HG03025 (cell line): ENCODE results near the gene NAXE.
"Not testable (repeated sequence)": the region's sequence is repeated elsewhere in the genome, so short reads cannot be mapped to it uniquely, and the experiment has no call there.

ENCODE experiments used
- ATAC-seq: cut with Tn5 transposase; IDR thresholded peaks from one replicate; pipeline ENCODE4 v1.9.1; 2021; ENCODE audit warnings: mild to moderate bottlenecking, moderate library complexity; ENCODE audit not compliant: unreplicated experiment, low FRiP score

Gene NAXE

DNA sequence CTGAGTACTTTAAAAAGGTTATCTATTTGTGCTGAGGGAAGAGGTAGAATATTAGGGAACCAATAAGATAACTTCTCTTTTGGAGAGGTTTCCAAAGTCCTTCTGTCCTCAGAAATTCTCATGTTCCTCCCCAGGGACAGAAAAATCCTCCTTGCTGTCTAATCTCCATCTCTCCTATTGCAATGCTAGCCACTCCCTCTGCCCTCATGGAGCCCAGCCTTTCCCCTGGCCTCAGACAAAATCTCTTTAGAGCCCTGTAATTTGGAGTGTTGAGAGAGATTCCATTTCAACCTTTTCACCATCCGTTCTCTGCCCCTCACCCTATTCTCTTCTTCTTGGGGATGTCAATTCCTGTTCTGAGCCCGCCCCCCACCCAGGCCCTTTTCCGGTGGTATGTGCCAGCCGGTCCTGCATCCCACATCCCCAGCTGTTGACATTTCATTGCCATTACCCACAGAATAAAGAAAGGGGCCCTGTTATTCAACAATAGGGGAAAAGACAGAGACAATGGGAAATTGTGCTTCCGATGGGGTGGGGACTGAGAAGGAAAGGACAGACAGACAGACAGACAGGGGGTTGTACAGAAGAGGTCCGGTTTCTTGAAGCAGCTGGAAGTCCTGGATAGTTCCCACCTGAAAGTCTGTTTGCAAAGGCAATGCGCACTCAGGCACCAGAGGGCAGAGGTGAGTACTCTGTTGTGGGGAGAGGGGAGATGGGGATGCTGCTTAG lies 27.4 kb downstream of the NAXE start, which contains the start of gene HAPLN2:
Gene HAPLN2 (plus strand): TSS at position 563 of the 729 bp plus-strand sequence. CDS start 4,076 bp downstream, outside the sequence.
- no peak for ATAC-seq

DNA sequence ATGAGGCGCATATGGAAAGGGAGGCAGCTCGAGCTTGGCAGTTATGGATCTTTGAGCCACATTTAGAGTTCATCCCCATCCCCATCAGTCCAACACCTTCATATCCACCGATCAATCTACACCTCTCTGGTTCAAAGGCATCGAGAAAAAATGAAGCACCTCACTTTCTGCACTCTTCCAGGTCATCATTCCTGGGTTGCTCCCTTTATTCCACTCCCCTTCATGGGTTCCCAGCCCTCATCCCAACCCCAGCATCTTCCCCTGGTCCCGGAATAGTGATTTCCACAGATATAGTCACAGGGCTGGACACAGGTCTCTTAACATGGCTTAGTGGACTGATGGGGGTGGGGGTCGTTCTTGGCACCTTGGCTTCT lies 28.0 kb downstream of the NAXE start:
- no peak for ATAC-seq

DNA sequence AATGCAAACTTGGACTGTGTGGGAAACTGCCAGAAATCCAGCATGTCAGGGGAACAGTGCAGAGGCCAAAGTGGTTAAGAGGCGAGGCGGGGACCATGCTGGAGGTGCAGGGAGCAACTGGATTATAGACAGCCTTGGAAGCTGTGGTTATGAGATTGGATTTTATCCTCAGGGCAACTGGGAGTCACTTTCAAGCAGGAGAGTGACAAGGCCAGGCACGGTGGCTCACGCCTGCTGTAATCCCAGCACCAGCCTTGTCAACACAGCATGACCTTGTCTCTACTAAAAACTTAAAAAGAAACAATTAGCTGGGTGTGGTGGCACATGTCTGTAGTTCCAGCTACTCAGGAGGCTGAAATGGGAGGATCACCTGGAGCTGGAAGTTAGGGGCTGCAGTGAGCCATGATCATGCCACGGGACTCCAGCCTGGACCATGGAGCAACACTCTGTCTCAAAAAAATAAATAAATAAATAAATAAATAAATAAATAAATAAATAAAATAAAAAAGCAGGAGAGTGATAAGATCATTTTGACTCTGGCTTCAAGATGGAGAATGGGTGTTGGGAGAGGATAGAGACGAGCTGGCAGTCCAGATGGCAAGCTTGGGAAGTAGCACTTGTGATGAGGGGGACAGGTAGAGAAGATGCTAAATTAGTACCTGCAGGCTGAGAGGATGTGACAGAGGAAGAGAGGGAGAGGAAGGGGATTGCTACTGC lies 31.2 kb downstream of the NAXE start:
- no peak for ATAC-seq

DNA sequence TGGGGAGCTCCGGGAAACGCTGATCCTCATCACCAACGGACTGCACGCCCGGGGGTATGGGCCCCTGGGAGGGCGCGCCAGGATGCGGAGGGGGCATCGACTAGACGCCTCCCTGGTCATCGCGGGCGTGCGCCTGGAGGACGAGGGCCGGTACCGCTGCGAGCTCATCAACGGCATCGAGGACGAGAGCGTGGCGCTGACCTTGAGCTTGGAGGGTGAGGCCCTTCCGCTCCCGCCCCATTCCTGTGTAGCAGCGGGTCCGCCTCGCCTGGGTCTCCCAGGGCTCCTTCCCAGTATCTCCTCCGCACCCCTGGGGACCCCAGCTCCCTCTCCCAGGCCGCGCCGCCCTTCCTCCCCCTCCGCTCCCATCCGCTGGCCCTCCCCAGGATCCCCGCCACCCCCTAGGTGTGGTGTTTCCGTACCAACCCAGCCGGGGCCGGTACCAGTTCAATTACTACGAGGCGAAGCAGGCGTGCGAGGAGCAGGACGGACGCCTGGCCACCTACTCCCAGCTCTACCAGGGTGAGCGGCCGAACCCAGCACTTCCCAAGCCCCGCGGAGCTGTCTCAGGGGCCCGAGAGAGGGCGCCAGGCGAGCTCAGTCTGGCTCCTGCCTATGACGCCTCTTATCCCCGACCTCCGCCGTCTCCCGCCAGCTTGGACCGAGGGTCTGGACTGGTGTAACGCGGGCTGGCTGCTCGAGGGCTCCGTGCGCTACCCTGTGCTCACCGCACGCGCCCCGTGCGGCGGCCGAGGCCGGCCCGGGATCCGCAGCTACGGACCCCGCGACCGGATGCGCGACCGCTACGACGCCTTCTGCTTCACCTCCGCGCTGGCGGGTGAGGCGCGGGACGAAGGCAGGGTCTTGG lies 32.6 kb downstream of the NAXE start:
- no peak for ATAC-seq

DNA sequence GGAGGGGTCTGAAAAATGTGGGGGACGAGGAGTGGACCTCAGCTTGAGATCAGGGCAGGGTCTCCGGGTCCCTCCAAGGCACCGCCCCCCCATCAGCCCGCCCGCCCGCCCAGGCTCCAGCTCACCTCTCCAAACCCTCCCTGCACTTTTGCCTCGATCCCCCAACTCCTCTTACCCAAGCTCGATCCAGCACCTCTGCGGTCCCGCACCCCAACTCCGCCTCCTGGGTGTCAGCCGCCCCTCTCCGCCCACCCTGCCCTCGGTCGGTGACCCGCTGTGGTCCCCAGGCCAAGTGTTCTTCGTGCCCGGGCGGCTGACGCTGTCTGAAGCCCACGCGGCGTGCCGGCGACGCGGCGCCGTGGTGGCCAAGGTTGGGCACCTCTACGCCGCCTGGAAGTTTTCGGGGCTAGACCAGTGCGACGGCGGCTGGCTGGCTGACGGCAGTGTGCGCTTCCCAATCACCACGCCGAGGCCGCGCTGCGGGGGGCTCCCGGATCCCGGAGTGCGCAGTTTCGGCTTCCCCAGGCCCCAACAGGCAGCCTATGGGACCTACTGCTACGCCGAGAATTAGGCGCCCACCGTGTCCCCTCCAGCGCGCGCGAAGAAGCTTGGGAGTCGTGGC lies 33.3 kb downstream of the NAXE start:
- no peak for ATAC-seq

DNA sequence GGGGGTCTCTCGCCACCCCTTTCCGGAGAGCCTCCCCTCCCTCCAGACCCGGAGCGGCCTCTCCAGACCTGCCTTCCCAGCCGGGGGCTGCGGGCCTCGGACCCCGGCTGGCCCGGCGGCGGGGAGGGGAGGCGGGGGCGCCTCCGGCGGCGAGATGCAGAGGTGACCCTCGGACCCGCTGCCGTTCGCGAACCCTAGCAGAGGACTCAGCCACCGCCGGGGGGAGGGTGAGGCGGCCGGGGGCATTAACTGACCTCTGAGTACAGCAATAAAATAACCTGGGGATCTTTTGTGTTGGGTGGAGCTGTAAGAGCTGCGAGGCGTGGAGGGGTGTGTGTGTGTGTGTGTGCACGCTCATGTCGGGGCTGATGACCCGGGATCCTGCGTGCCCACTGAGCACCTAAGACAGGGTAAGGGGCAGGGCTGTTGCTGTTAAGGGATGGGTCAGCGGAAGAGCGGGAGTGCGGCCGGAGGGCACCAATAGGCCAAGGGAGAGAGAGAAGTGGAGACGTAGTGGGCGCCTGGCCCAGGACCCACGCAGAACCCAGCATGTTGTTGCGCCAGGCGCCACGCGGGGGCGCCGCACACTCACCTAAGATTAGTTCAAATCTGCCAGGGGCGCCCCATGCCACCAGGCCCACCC lies 34.0 kb downstream of the NAXE start:
- no peak for ATAC-seq

DNA sequence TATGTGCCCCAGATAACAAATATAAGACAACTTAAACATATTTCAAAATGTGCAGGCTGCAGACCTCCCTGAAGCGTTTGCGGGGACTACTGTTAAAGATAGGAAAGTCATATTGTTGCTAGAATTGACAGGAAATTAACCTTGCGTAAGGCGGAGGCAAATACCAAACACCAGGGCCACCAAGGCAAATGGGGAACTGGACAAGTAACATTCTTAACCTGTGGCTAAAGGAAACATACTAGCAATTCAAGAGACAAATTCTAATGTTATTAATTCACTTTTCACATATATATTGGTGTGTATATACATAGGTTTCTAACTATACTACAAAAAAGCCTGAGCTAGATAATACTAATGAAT lies 34.5 kb downstream of the NAXE start:
- ATAC-seq = no peak

DNA sequence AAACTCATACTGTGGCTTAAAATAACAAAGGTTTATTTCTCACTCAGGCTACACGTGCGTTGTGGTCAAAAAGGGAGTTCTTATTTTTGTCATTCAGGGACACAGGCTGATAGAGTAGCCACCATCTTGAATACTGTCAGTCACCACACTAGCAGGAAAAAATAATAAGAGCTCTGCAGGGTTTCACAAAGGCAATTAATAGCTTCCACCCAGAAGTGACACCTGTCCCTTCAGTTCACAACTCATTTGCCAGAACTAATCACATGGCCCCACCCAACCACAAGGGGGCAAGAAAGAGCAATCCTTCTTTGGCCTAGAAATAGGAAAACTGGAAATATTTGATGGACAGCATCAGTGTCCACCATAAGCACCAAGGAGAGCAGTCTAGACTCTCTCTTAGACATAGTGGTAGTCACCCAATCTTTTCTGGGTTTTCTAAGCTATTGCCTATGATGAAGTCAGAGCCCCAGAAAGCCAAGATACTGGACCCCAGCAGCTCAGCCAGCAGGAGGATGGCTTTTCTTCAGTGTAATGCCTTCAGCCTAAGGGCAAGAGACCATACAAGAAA lies 35.8 kb downstream of the NAXE start:
- no peak for ATAC-seq

DNA sequence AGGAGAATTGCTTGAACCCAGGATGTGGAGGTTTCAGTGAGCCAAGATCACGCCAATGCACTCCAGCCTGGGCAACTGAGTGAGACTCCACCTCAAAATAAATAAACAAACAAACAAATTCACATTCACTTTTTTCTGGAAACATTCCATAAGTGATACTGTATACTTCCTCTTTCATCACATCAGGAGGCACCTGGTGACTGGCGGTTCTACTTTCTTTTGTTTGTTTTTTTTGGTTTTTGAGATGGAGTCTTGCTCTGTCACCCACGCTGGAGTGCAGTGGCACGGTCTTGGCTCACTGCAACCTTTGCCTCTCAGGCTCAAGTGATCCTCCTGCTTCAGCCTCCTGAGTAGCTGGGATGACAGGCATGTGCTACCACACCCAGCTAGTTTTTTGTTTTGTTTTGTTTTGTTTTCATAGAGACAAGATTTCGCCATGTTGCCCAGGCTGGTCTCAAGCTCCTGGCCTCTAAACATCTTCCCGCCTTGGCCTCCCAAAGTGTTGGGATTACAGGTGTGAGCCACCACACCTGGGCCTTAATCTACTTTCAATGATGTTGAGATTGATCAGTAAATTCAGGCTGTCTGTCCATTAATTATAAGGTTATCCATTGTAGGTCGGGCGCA lies 38.4 kb downstream of the NAXE start:
- no peak for ATAC-seq

DNA sequence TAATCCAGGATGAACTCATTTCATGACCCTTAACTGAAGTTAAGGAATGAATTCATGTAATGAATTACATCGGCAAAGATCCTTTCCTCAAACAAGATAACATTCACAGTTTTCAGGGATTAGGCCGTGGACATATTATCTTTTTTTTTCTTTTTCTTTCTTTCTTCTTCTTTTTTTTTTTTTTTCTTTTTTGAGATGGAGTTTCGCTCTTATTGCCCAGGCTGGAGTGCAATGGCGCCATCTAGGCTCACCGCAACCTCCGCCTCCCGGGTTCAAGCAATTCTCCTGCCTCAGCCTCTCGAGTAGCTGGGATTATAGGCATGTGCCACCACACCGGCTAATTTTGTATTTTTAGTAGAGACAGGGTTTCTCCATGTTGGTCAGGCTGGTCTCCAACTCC lies 39.6 kb downstream of the NAXE start:
- ATAC-seq = not testable (repeated sequence)

DNA sequence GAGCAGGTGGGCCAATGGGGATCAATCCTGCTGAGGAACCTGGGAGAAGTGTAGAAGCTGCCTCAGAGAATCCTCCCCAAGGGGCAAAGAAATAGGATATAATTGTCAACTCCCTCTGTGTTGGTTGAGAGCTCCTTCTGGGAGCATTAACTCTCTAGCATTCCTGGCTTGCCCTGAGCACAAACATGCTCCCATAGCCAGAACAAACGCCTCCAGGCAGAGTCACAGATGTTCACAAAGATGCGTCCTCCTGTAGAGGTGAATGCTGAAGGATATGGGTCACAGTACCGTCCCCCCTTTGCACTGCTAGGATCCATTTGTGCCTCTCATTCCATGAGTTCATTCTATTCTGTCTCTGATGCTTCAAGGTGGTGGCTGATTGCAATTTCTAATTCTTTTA lies 40.8 kb downstream of the NAXE start:
- no peak for ATAC-seq

DNA sequence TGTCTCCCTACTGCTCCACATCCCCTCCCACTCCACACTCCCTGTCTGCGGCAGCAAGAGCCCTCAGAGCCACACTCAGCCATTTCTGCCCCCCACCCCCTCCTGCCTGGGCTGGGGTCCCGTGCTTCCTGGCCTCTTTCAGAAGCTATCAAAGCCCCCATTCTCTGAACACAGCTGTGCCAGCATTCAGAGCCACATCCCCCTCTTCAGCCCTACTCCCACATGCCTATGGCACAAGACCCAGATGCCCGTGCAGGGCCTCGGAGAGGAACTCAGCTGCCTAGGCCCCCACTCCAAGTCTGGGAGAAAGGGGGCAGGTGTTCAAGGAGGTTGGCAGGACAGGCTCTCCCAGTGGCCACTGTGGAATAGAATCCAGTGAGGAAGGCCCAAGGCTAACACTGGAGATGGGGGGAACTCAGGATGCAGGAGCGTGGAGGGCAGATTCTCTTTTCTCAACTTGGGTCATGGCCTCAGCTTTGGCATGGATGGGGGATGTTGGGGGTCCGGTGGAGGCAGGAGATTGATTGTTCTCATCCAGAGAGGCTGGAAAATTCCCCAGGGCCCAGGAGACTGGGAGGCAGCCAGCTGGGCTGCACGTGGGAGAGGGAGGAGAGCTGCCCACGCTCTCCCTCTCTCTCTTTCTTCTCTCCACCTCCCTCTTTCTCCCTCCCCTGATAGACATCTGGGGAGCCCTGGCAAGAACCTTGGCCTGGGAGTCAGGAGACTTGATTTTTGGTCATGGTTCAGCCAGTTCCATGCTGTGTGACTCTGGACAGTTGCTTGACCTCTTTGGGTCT lies 46.8 kb downstream of the NAXE start:
- no peak for ATAC-seq

DNA sequence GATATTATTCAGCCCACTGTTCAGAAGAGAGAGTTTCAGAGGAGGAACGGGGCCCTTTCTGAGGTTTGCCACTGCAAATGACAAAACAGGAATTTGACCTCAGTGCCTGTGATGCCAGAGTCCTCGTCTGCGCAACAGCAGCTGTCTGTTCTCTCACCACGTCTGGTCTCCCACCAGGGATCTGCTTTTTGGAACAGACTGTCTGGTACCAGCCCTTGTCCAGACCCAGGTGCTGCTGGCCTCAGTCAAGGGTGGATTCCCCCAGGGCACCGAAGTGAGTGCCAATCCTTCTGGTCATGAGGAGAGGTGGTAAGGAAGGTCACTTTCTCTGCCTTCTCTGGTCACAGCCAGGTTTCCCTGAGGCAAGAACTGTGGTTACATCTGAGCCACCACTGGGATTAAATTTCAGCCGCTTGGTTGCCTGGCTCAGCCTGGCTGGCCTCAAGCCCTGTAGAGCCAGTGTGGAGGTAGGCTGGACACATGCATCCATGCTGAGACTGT lies 48.1 kb downstream of the NAXE start:
- ATAC-seq = no peak

DNA sequence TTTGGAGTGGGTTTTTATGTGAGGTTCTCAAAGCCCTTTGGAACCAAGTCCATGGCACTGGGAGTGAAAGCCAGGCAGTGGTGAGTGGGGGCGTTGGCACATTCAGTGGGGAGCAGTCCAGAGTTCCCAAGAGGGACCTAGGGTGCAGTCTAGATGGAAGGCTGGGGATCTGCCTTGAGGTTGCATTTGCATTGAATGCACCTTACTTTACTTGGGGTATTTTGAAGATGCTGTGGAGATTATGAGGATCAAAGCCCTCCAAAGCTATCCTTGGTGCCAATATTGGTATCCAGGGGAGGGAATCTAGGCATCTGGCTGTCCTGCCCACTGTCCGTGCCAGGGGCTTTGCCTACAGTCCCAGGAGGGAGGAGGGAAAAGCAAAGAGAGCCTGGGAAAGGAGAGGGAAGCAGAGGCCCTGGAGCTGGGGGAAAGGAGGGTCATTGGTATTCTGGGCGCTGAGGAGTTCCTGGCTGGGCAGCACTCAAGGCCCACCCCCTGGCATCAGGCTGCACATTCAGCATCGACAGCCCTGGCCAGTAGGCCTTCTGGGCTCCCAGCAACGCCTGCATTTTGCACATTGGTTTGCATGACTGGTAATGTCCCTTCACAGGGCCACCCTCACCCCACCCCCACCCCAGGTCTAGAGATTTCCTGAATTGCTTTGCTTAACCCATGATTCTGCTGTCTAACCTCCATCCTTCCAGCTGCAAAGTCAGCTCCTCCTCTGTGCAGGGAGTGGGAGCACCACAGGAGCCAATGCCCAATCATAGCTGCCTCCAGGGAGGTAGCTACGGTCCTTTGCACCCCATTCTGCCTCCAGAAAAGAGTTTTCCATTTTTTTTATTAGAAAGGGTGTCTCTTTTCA lies 49.5 kb downstream of the NAXE start:
- ATAC-seq = no peak

DNA sequence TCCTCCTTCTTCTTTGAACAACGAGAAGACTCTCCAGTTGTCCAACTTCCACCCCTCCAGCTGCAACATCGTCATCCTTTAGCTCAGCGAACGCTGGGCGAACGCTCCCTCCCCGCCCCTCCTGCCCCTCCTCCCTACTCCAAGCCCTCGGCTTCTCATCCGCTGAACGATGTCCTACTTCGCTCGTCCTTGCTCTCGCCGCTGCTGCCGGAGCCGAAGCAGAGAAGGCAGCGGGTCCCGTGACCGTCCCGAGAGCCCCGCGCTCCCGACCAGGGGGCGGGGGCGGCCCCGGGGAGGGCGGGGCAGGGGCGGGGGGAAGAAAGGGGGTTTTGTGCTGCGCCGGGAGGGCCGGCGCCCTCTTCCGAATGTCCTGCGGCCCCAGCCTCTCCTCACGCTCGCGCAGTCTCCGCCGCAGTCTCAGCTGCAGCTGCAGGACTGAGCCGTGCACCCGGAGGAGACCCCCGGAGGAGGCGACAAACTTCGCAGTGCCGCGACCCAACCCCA lies 50.2 kb downstream of the NAXE start, which contains the start of gene BCAN:
Gene BCAN (plus strand): TSS at position 357 of the 504 bp plus-strand sequence. CDS start 3,938 bp downstream, outside the sequence.
- no peak for ATAC-seq

DNA sequence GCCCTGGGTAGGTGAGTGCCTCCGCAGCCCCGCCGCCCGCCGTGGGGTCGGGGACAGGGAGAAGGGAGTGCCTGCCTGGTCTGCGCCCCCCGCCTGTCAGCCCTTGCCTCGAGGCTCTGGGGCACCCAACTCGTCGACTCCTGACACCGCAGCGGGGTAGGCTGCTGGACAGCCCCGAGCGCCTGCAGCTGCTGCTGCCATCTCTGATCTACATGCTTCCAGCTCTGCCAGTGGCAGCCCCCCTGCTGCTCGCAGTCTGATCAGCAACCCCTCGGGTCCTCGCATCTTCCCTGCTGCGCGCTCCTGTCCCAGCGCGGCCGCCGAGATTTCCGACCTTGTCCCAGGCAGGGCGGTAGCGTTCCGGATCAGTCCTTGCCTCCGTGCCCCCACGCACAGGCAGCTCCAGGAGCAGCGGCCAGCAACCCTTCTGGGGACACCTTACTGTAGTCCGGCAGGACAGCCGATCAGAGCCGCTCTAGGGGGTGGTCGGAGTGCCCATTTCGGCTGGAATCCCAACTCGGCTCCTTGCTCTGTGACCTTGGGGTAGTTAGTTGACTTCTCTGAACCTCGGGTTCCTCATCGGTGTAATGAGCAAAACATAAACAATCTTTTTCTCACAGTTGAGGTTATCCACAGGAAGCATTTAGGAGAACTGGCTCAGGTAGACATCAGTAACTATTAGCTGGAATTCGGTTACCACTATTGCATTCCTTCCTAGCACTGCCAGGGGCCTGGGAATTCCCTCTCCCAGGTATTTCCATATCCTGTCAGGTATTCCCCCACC lies 50.9 kb downstream of the NAXE start:
- ATAC-seq = no peak
